Natural killer cell (primary cell): ENCODE data around the gene ALOX12. TPM values are rescaled to one million over a fixed set of nuclear protein-coding genes. Genes with fewer than 3 reads are reported as not detected.
A peak's percentile ranks its signal among the peaks of the same experiment; 100 is the strongest.

ENCODE experiments used
- ATAC-seq, 3 donors: fragments of 150-1000 bp in 2 of 3; fragments of 200-7000 bp in 1 of 3; cut with Tn5 transposase; 1 replicate in 1 of 3; 2 replicates in 2 of 3; pipeline ENCODE4 v1.10.0; 2021; ENCODE audit warnings: mild to moderate bottlenecking in 2 of 3, moderate library complexity in 2 of 3
- DNase-seq, 2 donors: peaks; one replicate each; pipeline versions ENCODE4 v3.0.0 to v3.0.0-alpha.2; 2013 to 2021; ENCODE audit warnings: mixed read lengths in 1 of 2
- H3K27ac ChIP-seq: one replicate; pipeline ENCODE4 v1.5.1; 2013; ENCODE audit warnings: mild to moderate bottlenecking, low read length
- H3K27me3 ChIP-seq: one replicate; pipeline ENCODE4 v1.6.1; 2013; ENCODE audit warnings: low read length; ENCODE audit not compliant: control insufficient read depth, insufficient read depth
- H3K36me3 ChIP-seq: one replicate; pipeline ENCODE4 v1.6.1; 2013; ENCODE audit warnings: low read length; ENCODE audit not compliant: control insufficient read depth, insufficient read depth
- H3K4me1 ChIP-seq: one replicate; pipeline ENCODE4 v1.6.1; 2013; ENCODE audit warnings: low read length; ENCODE audit not compliant: control insufficient read depth, insufficient read depth
- H3K4me3 ChIP-seq: one replicate; pipeline ENCODE4 v1.5.1; 2013; ENCODE audit warnings: low read length
- H3K9me3 ChIP-seq: one replicate; pipeline ENCODE4 v1.6.1; 2013; ENCODE audit warnings: low read length; ENCODE audit not compliant: control insufficient read depth, insufficient read depth
- H3K27ac Mint-ChIP-seq, 2 donors: one replicate each; pipeline ENCODE4 v1.8.0; 2022; ENCODE audit warnings: mild to moderate bottlenecking in 2 of 2, mixed read lengths in 2 of 2, moderate library complexity in 1 of 2
- H3K27me3 Mint-ChIP-seq, 2 donors: one replicate each; pipeline ENCODE4 v1.8.0; 2022; ENCODE audit warnings: low read depth in 2 of 2, mixed read lengths in 2 of 2
- H3K36me3 Mint-ChIP-seq: one replicate; pipeline ENCODE4 v1.8.0; 2022; ENCODE audit warnings: mixed read lengths
- H3K4me1 Mint-ChIP-seq, 2 donors: one replicate each; pipeline ENCODE4 v1.8.0; 2022; ENCODE audit warnings: mixed read lengths in 2 of 2
- H3K4me3 Mint-ChIP-seq: one replicate; pipeline ENCODE4 v1.8.0; 2022; ENCODE audit warnings: mild to moderate bottlenecking, moderate library complexity, mixed read lengths
- H3K9me3 Mint-ChIP-seq, 2 donors: one replicate each; pipeline ENCODE4 v1.8.0; 2022; ENCODE audit warnings: mixed read lengths in 2 of 2
- CTCF ChIP-seq: fragments of 200-600 bp; IDR thresholded peaks from one replicate; pipeline ENCODE4 v1.8.0; 2022; ENCODE audit warnings: antibody characterized with exemption
- WGBS: methylation state at CpG from one replicate; pipeline ENCODE4 v1.1.7; 2013; ENCODE audit warnings: missing lambda C conversion rate; ENCODE audit not compliant: insufficient coverage; 5-methylcytosine and 5-hydroxymethylcytosine counted together
- intact Hi-C: fragments of 100-400 bp; cut with micrococcal nuclease; formaldehyde crosslinking; loops from one replicate; pipeline ENCODE4 v1.14.2; 2022
- total RNA-seq, 4 donors: library from RNA; stranded (reverse); fragments of 120-200 nt in 1 of 4; gene quantifications; one replicate each; pipeline versions ENCODE4 v1.2.3 to v1.2.4, GENCODE V29; 2013 to 2022

ALOX12 gene
- total RNA-seq, 3 donors from 2014 or later (not counting 1 experiment from before 2014, with no cell fraction given) = 0.77 to 2.4 (median 1.3) TPM

- H3K36me3 Mint-ChIP-seq = no peaks in the 10 kb centered on the region
- no peak for TF ChIP-seq CTCF
- intact Hi-C loops = no loop called here
- H3K27ac ChIP-seq = peak overlapping the region; percentile 75
- peak; percentile 8 to 33 (median 15) for ATAC-seq
- DNase-seq = no peak
- H3K27me3 ChIP-seq = peaks cover 6% of the 10 kb centered on the region
- peak overlapping the region; percentile 76 to 90 for H3K27ac Mint-ChIP-seq
- H3K4me3 ChIP-seq = peak overlapping the region; percentile 46
- no peaks in the 10 kb centered on the region for H3K9me3 Mint-ChIP-seq
- H3K27me3 Mint-ChIP-seq = peaks cover 0 to 7% of the 10 kb centered on the region in 2 donors
- H3K4me1 Mint-ChIP-seq = peaks cover 32 to 56% of the 10 kb centered on the region in 2 donors
- peak overlapping the region; percentile 84 for H3K4me3 Mint-ChIP-seq
- peaks cover 43% of the 10 kb centered on the region for H3K4me1 ChIP-seq
- no peaks in the 10 kb centered on the region for H3K9me3 ChIP-seq
- no peaks in the 10 kb centered on the region for H3K36me3 ChIP-seq
- WGBS = 5% methylated on average over 21 of the region's 21 CpGs
These were observed 47.3 kb downstream of the ALOX12 start for GRCh38 chr17:7043182-7043496.

- H3K36me3 ChIP-seq = no peaks in the 10 kb centered on the region
- peak within 1 kb of the TSS; percentile 46 for H3K4me3 ChIP-seq
- peaks cover 0 to 7% of the 10 kb centered on the region in 2 donors for H3K27me3 Mint-ChIP-seq
- no peak for TF ChIP-seq CTCF
- peak within 1 kb of the TSS; percentile 75 for H3K27ac ChIP-seq
- peaks cover 27 to 51% of the 10 kb centered on the region in 2 donors for H3K4me1 Mint-ChIP-seq
- H3K27ac Mint-ChIP-seq = peak within 1 kb of the TSS; percentile 76 to 90
- whole genome bisulfite sequencing = 6% methylated on average over 56 of the region's 58 CpGs
- peak within 1 kb of the TSS; percentile 84 for H3K4me3 Mint-ChIP-seq
- intact Hi-C loops = no loop called here
- peak; percentile 8 to 25 (median 22) for ATAC-seq
- no peaks in the 10 kb centered on the region for H3K9me3 Mint-ChIP-seq
- peaks cover 6% of the 10 kb centered on the region for H3K27me3 ChIP-seq
- H3K36me3 Mint-ChIP-seq = no peaks in the 10 kb centered on the region
- H3K9me3 ChIP-seq = no peaks in the 10 kb centered on the region
- DNase-seq = peak in 1 of 2 donors; percentile 52
- H3K4me1 ChIP-seq = peaks cover 43% of the 10 kb centered on the region
These were observed 47.8 kb downstream of the ALOX12 start, which contains the start of gene SLC16A11 for GRCh38 chr17:7043497-7044198. Gene SLC16A11, minus strand, starts transcription at chr17:7044092. Its CDS starts 579 bp downstream, at chr17:7043513.

GRCh38 chr17:7045492-7046126, 49.8 kb downstream of the ALOX12 start:
- Mint-ChIP-seq H3K4me3 (peak overlapping the region; percentile 87), H3K9me3 (no peaks in the 10 kb centered on the region), H3K27me3 (peaks cover 0 to 7% of the 10 kb centered on the region in 2 donors), H3K4me1 (peaks cover 26 to 45% of the 10 kb centered on the region in 2 donors), H3K27ac (peak overlapping the region; percentile 85 to 90), H3K36me3 (no peaks in the 10 kb centered on the region)
- ATAC-seq (peak; percentile 28 to 49 (median 33)), DNase-seq (peak in 1 of 2 donors; percentile 90)
- peaks cover 6% of the 10 kb centered on the region for H3K27me3 ChIP-seq
- no peak overlapping the region for H3K4me3 ChIP-seq
- intact Hi-C loops = loop anchor here (1.0 to 5.0 kb wide), 3 partner anchors 37 to 247 kb away; partner anchors contain the start of genes CLEC10A and YBX2
- no peak overlapping the region for H3K27ac ChIP-seq
- no peaks in the 10 kb centered on the region for H3K36me3 ChIP-seq
- H3K4me1 ChIP-seq = peaks cover 43% of the 10 kb centered on the region
- 30% methylated on average over 3 of the region's 5 CpGs for WGBS
- peak; percentile 81 for TF ChIP-seq CTCF
- no peaks in the 10 kb centered on the region for H3K9me3 ChIP-seq
